Hematopoietic multipotent progenitor cell treated with erythropoietin and hydrocortisone succinate and interleukin-3 and kit ligand, for 4 days (in vitro differentiated cells): ENCODE results near the gene FAM20A.

Source experiments
- DNase-seq: peaks from one replicate; pipeline ENCODE4 v3.0.0-alpha.2; 2015

The FAM20A gene

GRCh38 chr17:68608515-68609130 lies 7.5 kb upstream of the FAM20A start:
- DNase-seq = no peak

GRCh38 chr17:68606451-68607307 lies 5.5 kb upstream of the FAM20A start:
- no peak for DNase-seq

- no peak for DNase-seq
These were observed 4.7 kb upstream of the FAM20A start for GRCh38 chr17:68605914-68606313.

- no peak for DNase-seq
These were observed 2.5 kb upstream of the FAM20A start for GRCh38 chr17:68603656-68604055.

- DNase-seq = no peak
These were observed 1.9 kb upstream of the FAM20A start for GRCh38 chr17:68603027-68603426.

GRCh38 chr17:68602289-68602688 lies 1.1 kb upstream of the FAM20A start:
- DNase-seq = no peak

- DNase-seq = no peak
These were observed 560 bp upstream of the FAM20A start for GRCh38 chr17:68601565-68602288.

- DNase-seq = peak; percentile 47
These were observed 868 bp downstream of the FAM20A start for GRCh38 chr17:68600067-68600930.

- no peak for DNase-seq
These were observed 1.6 kb downstream of the FAM20A start for GRCh38 chr17:68599552-68600066.

GRCh38 chr17:68599091-68599490 lies 2.1 kb downstream of the FAM20A start:
- no peak for DNase-seq

GRCh38 chr17:68598545-68598961 lies 2.6 kb downstream of the FAM20A start:
- DNase-seq = no peak

GRCh38 chr17:68598074-68598473 lies 3.1 kb downstream of the FAM20A start:
- no peak for DNase-seq

- no peak for DNase-seq
These were observed 4.7 kb downstream of the FAM20A start for GRCh38 chr17:68596411-68596945.

GRCh38 chr17:68595986-68596385 lies 5.2 kb downstream of the FAM20A start:
- no peak for DNase-seq

GRCh38 chr17:68595496-68595895 lies 5.7 kb downstream of the FAM20A start:
- DNase-seq = no peak

GRCh38 chr17:68594552-68594951 lies 6.6 kb downstream of the FAM20A start:
- no peak for DNase-seq

- DNase-seq = no peak
These were observed 8.2 kb downstream of the FAM20A start for GRCh38 chr17:68592682-68593641.

- DNase-seq = no peak
These were observed 9.2 kb downstream of the FAM20A start for GRCh38 chr17:68592009-68592408.

- peak; percentile 24 for DNase-seq
These were observed 9.6 kb downstream of the FAM20A start for GRCh38 chr17:68591583-68591982.

- no peak for DNase-seq
These were observed 12.1 kb downstream of the FAM20A start for GRCh38 chr17:68589086-68589485.

- no peak for DNase-seq
These were observed 12.8 kb downstream of the FAM20A start for GRCh38 chr17:68588362-68588761.
